Skeletal muscle satellite cell (primary cell): ENCODE measurements around the gene TTLL5.
"Not testable (repeated sequence)": the region's sequence is repeated elsewhere in the genome, so short reads cannot be mapped to it uniquely, and the experiment has no call there.

ENCODE experiments used
- H3K27me3 ChIP-seq: 2 replicates; pipeline ENCODE4 v1.7.0; 2013; ENCODE audit warnings: low read length; ENCODE audit not compliant: control insufficient read depth, insufficient read depth
- H3K36me3 ChIP-seq: 2 replicates; pipeline ENCODE4 v1.7.0; 2013; ENCODE audit warnings: mild to moderate bottlenecking, control low read depth, low read length; ENCODE audit not compliant: insufficient read depth
- H3K4me1 ChIP-seq: 2 replicates; pipeline ENCODE4 v1.7.0; 2013; ENCODE audit warnings: low read length; ENCODE audit not compliant: control insufficient read depth, insufficient read depth
- H3K4me2 ChIP-seq: 2 replicates; pipeline ENCODE4 v1.7.0; 2013; ENCODE audit warnings: mild to moderate bottlenecking, low read length
- H3K4me3 ChIP-seq: 2 replicates; pipeline ENCODE4 v1.7.0; 2013; ENCODE audit warnings: low read length
- H3K9ac ChIP-seq: 2 replicates; pipeline ENCODE4 v1.7.0; 2013; ENCODE audit warnings: mild to moderate bottlenecking, low read depth, low read length, moderate library complexity
- H3K9me3 ChIP-seq: replicated peaks from 2 replicates; pipeline ENCODE4 v1.7.0; 2013; ENCODE audit warnings: mild to moderate bottlenecking, control low read depth, low read length

Gene TTLL5

DNA sequence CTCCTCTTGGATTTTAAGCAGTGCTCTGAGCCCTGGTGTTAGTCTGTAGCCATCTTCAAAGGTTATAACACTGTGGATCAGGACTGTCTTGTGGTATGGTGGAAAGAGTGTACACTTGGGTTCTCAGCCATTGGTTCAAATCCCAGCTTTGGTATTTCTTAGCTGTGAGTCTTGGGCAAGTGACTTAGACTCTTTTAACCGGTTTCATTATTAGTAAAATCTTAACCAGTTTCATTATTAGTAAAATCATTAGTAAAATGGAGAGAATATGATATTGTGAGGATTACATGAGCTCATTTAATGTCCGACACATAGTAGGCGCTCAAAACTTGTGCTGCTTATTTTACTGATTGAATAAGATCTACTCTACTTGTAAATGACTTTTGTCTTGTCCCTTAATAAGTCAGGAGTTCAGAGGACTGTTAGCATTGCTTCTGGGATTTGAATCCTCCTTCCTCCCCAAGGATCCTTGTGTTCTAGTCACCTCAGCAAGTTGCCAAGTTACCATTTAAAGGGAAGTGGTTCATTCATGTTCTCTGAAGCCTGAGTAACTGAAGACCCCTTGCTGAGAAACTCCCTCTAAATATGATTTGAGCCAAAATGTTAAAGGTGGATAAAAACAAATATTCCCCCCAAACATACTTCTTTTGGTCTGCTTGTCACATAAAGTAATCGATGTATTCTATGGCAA lies 12.4 kb downstream of the TTLL5 start:
- no peaks in the 10 kb centered on the region for H3K27me3 ChIP-seq
- no peak overlapping the region for H3K4me3 ChIP-seq
- H3K9ac ChIP-seq: no peak overlapping the region
- H3K4me1 ChIP-seq: no peaks in the 10 kb centered on the region
- no peaks in the 10 kb centered on the region for H3K9me3 ChIP-seq
- no peak overlapping the region for H3K4me2 ChIP-seq
- peaks cover 15% of the 10 kb centered on the region for H3K36me3 ChIP-seq

DNA sequence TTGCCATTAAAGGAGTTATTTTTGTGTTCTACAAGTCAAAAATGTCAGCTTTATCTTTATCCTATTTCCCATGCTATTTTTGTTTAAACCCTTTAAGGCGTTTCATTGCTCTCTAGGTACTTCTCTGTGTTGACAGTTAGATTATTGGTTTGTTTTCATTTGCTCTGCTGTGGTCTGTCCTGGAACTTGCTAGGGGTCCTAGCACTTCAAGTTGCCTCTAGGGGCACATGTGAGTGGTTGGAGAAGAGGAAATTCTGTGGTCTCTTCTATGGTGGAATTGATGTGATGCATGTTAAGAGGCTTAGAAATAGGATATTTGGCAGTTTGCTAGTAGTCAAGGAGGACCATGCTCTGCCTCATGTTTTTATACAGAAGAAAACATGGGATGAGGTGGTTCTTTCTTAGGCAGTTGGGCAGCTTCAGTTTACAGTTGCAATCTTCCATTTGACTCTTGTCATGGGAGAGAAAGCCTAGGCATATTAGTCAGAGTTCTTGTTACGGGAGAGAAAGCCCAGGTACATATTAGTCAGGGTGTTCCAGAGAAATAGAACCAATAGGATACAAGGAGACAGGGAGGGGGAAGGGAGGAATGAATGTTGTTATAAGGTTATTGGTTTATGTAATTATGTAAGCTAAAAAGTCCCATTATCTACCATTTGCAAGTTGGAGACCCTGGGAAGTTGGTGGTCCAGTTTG lies 14.4 kb downstream of the TTLL5 start:
- no peak overlapping the region for H3K4me2 ChIP-seq
- peaks cover 1% of the 10 kb centered on the region for H3K36me3 ChIP-seq
- no peaks in the 10 kb centered on the region for H3K4me1 ChIP-seq
- H3K4me3 ChIP-seq: no peak overlapping the region
- H3K27me3 ChIP-seq: no peaks in the 10 kb centered on the region
- H3K9me3 ChIP-seq: no peaks in the 10 kb centered on the region
- H3K9ac ChIP-seq: no peak overlapping the region

DNA sequence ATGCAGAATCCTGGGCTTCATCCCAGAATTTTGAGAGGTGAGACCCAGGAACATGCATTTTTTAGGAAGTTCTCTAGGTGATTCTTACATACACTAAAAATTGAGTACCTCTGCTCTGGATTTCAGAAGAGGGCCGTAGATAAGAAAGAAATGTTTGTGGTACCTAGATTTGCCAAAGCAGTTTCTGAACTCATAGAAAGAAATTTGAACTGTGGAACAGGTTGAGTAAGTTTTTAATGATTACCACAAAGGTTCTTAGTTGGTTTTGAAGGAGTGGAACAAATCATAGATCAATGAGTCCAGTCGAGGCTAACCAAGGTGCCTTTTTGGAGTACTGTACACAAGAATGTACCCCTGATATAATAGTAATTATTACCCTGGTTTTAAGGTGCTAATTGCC lies 24.9 kb downstream of the TTLL5 start:
- Histone ChIP-seq H3K4me1 (no peaks in the 10 kb centered on the region), H3K27me3 (no peaks in the 10 kb centered on the region), H3K9ac (no peak overlapping the region), H3K36me3 (peaks cover 24% of the 10 kb centered on the region), H3K9me3 (no peaks in the 10 kb centered on the region), H3K4me3 (no peak overlapping the region), H3K4me2 (no peak overlapping the region)

DNA sequence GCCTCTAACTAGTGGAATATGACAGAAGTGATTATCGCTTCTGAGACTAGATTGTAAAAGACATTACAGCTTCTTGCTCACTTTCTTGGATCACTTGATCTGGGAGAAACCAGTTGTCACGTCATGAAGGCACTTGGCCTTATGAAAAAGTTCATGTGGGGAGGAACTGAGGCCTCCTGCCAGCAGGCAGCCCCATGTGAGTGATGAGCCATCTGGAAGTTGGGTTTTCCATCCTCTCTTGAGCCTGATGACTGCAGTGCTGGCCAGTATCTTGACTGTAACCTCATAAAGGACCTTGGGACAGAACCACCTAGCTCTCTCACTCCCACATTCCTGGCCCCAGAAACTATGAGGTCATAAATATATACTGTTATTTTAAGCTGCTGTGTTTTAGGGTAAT lies 28.0 kb downstream of the TTLL5 start:
- H3K9ac ChIP-seq: no peak overlapping the region
- no peaks in the 10 kb centered on the region for H3K9me3 ChIP-seq
- no peak overlapping the region for H3K4me3 ChIP-seq
- no peaks in the 10 kb centered on the region for H3K4me1 ChIP-seq
- no peaks in the 10 kb centered on the region for H3K27me3 ChIP-seq
- peaks cover 24% of the 10 kb centered on the region for H3K36me3 ChIP-seq
- no peak overlapping the region for H3K4me2 ChIP-seq

DNA sequence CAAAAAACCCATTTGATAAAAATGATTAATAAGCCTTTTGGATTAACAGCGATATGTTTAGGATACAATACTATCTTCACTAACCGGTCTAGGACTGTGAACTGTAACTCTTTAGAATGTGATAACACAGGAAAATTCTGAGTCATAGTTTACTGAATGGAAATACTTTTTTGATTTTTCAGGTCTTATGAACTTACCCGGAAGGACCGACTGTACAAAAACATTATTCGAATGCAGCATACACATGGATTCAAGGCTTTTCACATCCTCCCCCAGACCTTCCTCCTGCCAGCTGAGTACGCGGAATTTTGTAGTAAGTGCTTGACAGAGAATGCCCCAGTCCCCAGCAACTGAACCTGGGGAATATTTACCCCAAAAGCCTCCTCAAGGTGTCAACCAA lies 29.0 kb downstream of the TTLL5 start:
- H3K9ac ChIP-seq: no peak overlapping the region
- no peak overlapping the region for H3K4me3 ChIP-seq
- no peaks in the 10 kb centered on the region for H3K27me3 ChIP-seq
- H3K36me3 ChIP-seq: peaks cover 25% of the 10 kb centered on the region
- H3K4me1 ChIP-seq: no peaks in the 10 kb centered on the region
- no peak overlapping the region for H3K4me2 ChIP-seq
- no peaks in the 10 kb centered on the region for H3K9me3 ChIP-seq

DNA sequence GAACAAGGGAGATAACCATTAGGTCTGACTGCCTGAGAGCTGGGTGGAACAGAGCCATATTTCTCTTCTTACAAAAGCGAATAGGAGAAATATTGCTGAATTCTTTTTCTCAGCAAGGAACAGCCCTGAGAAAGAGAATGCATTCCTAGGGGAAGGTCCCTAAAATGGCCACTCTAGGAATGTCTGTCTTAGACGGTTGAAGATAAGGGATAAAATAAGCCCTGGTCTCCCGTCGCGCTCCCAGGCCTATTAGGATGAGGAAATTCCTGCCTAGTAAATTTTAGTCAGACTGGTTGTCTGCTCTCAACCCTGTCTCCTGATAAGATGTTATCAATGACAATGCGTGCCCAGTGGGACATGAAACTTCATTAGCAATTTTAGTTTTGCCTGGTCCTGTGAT lies 34.0 kb downstream of the TTLL5 start:
- H3K9ac ChIP-seq, H3K4me3 ChIP-seq, H3K4me2 ChIP-seq, H3K27me3 ChIP-seq, H3K4me1 ChIP-seq, H3K9me3 ChIP-seq: not testable (repeated sequence)
- peaks cover 25% of the 10 kb centered on the region for H3K36me3 ChIP-seq

DNA sequence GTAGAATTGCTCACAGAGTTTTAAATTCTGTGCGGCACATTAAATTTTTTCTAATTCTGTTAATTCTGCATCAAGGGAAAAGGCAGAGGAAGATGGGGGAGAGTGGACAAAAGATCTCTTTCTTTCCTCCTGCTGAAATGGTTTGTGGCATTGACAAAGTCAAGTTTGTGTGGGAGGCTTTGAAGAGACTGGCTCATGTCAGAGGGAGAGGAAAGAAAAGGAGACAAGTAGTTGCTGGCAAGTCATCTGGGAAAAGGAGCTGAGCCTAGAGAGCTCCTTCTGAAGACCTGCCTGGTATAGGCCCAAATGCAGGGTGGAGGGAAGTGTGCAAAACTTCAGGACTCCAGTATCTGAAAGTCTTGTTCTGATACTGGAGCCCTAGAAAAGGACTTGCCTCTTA lies 36.3 kb downstream of the TTLL5 start:
- Histone ChIP-seq H3K9ac (no peak overlapping the region), H3K36me3 (peaks cover 11% of the 10 kb centered on the region), H3K4me1 (no peaks in the 10 kb centered on the region), H3K4me3 (no peak overlapping the region), H3K4me2 (no peak overlapping the region), H3K27me3 (no peaks in the 10 kb centered on the region), H3K9me3 (no peaks in the 10 kb centered on the region)

DNA sequence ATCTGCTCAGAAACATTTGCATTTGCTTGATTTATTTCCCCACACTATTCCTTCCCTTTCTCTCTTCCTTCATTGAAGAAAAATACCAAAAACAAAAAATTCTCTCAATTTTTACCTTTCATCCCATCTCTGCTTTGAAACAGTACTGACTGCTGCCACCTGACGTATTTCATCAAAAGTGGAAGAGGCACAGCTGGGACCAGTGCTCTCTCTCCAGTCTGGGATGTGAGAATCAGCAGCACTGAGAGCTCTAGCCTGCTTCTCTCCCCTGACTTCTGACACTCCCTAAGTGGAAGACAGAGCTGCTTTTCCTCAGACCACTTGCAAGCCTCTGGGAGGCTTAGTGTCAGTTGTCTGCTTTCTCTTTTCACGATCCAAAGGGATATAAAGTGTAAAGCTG lies 36.9 kb downstream of the TTLL5 start:
- H3K4me1 ChIP-seq: no peaks in the 10 kb centered on the region
- H3K9ac ChIP-seq: no peak overlapping the region
- H3K36me3 ChIP-seq: peaks cover 11% of the 10 kb centered on the region
- no peaks in the 10 kb centered on the region for H3K9me3 ChIP-seq
- H3K4me2 ChIP-seq: no peak overlapping the region
- H3K4me3 ChIP-seq: no peak overlapping the region
- no peaks in the 10 kb centered on the region for H3K27me3 ChIP-seq

DNA sequence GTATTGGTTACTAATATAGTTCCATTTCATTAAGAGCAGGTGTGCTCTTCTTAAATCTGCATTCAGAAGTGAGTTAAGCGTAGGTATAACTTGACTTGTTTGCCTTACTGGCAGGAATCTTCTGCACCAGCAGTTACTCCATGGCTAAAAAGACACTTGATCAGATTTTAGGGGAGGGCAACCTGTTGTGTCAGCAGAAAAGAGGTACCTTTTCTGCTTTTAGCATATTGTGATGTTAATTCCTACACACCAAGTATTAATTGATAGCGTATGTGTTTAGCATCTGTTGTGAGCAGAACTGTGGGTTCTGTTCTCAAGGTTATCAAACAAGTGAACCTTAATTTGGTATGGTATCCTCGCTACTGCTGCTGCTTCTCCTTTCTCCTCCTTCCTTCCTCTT lies 38.3 kb downstream of the TTLL5 start:
- no peaks in the 10 kb centered on the region for H3K27me3 ChIP-seq
- no peak overlapping the region for H3K4me2 ChIP-seq
- no peaks in the 10 kb centered on the region for H3K4me1 ChIP-seq
- no peak overlapping the region for H3K9ac ChIP-seq
- H3K36me3 ChIP-seq: peaks cover 6% of the 10 kb centered on the region
- H3K9me3 ChIP-seq: no peaks in the 10 kb centered on the region
- no peak overlapping the region for H3K4me3 ChIP-seq

DNA sequence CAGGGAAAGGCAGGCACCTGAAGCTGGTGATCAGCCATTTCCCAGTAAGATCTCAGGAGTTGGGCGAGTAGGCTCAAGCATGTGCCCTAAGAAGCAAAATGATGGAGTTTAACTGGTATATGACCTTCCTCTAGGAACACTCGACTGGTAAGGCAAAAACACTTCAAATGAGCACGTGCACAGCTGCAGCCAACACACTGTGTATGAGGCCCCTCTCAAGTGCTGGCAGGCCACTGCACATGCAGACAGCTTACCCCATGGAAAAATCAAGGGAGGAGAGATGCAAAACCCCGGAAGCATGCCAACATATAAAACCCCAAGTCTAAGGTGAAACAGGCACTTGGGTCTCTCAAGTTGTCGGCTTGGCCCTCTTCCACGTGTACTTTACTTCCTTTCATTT lies 39.2 kb downstream of the TTLL5 start:
- Histone ChIP-seq H3K4me3 (no peak overlapping the region), H3K9ac (no peak overlapping the region), H3K4me2 (no peak overlapping the region), H3K27me3 (no peaks in the 10 kb centered on the region), H3K36me3 (peaks cover 6% of the 10 kb centered on the region), H3K4me1 (no peaks in the 10 kb centered on the region), H3K9me3 (no peaks in the 10 kb centered on the region)

DNA sequence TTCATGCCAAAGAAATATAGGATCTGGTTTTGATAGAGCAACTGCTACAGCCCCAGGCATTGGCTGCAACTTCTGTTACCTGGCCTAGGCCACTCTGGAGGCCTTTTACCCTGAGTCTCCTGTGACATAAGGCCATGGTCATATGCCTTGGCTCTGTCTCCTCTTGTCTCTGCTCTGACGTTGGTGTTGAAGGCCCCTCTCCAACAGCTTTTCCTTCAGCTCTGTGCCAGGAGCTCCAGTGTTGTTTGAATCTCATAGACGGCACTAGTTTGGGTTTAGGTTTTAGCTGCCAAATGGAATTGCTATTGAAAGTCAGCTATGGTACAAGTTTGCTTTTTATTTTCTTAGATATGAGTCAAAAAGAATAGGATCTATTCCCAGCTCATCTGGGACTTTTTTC lies 41.1 kb downstream of the TTLL5 start:
- Histone ChIP-seq H3K4me2 (no peak overlapping the region), H3K36me3 (peaks cover 6% of the 10 kb centered on the region), H3K27me3 (no peaks in the 10 kb centered on the region), H3K4me3 (no peak overlapping the region), H3K9ac (no peak overlapping the region), H3K4me1 (no peaks in the 10 kb centered on the region), H3K9me3 (no peaks in the 10 kb centered on the region)

DNA sequence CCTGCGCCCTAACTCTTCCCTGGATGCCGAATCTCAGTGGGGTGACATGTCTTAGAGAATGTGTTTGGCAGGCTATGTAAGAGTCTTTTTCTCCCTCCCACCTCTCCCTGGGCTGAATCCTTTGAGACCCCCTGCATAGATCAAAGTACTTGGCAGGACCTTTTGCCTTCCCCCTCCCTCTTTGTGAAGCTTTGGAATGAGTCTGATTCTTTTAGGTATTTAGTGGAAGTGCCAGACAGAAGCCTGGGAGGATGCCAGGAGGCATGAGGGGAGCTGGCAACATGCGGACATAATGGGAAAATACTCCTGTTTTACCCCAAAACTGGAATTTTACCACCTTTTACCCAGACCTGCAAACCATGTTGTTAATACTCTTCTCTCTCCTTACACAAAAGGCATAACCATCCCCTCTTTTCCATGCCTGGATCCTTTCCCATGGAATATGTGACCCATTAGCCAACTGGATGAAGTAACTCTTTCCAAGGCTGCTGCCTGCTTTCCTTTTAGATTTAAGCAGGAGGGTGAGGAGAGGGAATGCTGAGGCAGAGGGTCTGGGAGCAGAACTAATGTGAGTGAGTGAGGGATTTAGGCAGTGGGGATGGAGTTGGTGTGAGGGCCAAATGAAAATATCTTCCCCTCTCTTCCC lies 41.7 kb downstream of the TTLL5 start:
- Histone ChIP-seq H3K27me3 (no peaks in the 10 kb centered on the region), H3K4me3 (no peak overlapping the region), H3K9me3 (no peaks in the 10 kb centered on the region), H3K4me2 (no peak overlapping the region), H3K9ac (no peak overlapping the region), H3K36me3 (peaks cover 6% of the 10 kb centered on the region), H3K4me1 (no peaks in the 10 kb centered on the region)
